Ascending aorta (tissue), 2 donors: ENCODE results near the gene RASD1. TPM values are rescaled to one million over a fixed set of nuclear protein-coding genes. Genes with fewer than 3 reads are reported as not detected.

ENCODE experiments used
- DNase-seq, 2 donors: peaks; one replicate each; pipeline ENCODE4 v3.0.0-alpha.2; 2019; ENCODE audit warnings: low spot score in 2 of 2
- H3K27ac ChIP-seq, 2 donors: fragments of 200-600 bp; sonication (generic); one replicate each; pipeline ENCODE4 v1.5.1; 2016 to 2017; ENCODE audit warnings: mild to moderate bottlenecking in 1 of 2
- H3K27me3 ChIP-seq: fragments of 200-600 bp; sonication (generic); one replicate; pipeline ENCODE4 v1.5.1; 2017
- H3K36me3 ChIP-seq, 2 donors: fragments of 200-600 bp; sonication (generic); one replicate each; pipeline ENCODE4 v1.5.1; 2016
- H3K4me1 ChIP-seq, 2 donors: fragments of 200-600 bp; sonication (generic); one replicate each; pipeline ENCODE4 v1.5.1; 2016 to 2017; ENCODE audit warnings: mild to moderate bottlenecking in 1 of 2
- H3K4me3 ChIP-seq, 2 donors: fragments of 200-600 bp; sonication (generic); one replicate each; pipeline ENCODE4 v1.5.1; 2016 to 2017; ENCODE audit warnings: mild to moderate bottlenecking in 1 of 2
- H3K9me3 ChIP-seq, 2 donors: fragments of 200-600 bp; sonication (generic); one replicate each; pipeline ENCODE4 v1.5.1; 2016
- intact Hi-C: fragments of 100-400 bp; cut with DNase I; formaldehyde crosslinking; loops from one replicate; pipeline ENCODE4 v1.15.1; 2023
- total RNA-seq: library from RNA; depleted of rRNA; stranded (reverse); fragments of >200 nt; gene quantifications from one replicate; pipeline ENCODE4 v1.1.0, GENCODE V29; 2016
- TF ChIP-seq, protein P1 (sequence below), 3 experiments: fragments of 200-600 bp in 2 of 3; fragments of 450-650 bp in 1 of 3; sonication (generic) in 2 of 3; IDR thresholded peaks; one replicate each; pipeline ENCODE4 v1.5.1; 2016 to 2019; ENCODE audit warnings: antibody characterized with exemption in 3 of 3, mild to moderate bottlenecking in 1 of 3, moderate library complexity in 1 of 3

Gene RASD1
- total RNA-seq, 1 donor from 2014 or later = 293 TPM

DNA sequence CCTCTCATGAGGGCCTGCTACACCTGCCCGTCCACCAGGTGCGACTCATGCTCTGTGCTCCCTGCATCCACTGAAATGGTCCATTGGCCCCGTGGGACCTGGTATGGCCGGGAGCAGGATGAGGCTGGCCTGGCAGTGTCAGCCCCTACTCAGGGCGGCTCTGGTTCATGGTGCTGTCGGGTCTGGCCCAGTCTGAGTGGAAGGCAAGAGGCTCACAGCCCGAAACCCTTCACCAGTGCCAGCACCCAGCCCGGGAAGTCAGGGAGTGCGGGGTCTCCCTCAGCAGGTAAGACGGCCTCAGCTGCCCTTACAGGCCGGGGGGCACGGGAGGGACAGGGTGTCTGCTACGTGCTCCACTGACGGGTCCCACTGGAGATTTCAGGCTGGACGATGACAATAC lies 40.5 kb upstream of the RASD1 start:
- TF ChIP-seq, protein P1, sequence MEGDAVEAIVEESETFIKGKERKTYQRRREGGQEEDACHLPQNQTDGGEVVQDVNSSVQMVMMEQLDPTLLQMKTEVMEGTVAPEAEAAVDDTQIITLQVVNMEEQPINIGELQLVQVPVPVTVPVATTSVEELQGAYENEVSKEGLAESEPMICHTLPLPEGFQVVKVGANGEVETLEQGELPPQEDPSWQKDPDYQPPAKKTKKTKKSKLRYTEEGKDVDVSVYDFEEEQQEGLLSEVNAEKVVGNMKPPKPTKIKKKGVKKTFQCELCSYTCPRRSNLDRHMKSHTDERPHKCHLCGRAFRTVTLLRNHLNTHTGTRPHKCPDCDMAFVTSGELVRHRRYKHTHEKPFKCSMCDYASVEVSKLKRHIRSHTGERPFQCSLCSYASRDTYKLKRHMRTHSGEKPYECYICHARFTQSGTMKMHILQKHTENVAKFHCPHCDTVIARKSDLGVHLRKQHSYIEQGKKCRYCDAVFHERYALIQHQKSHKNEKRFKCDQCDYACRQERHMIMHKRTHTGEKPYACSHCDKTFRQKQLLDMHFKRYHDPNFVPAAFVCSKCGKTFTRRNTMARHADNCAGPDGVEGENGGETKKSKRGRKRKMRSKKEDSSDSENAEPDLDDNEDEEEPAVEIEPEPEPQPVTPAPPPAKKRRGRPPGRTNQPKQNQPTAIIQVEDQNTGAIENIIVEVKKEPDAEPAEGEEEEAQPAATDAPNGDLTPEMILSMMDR (IDR thresholded peaks at IDR 0.05) = no peak
- Histone ChIP-seq H3K9me3 (no peaks in the 10 kb centered on the region), H3K27me3 (no peaks in the 10 kb centered on the region), H3K4me3 (no peak overlapping the region), H3K36me3 (no peaks in the 10 kb centered on the region), H3K4me1 (peaks cover 0 to 21% of the 10 kb centered on the region in 2 donors), H3K27ac (peak overlapping the region in 1 of 2 donors; percentile 14)
- no peak for DNase-seq
- intact Hi-C loops = loop anchor here (5.0 kb wide), 1 partner anchor 39 kb away; the partner anchor contains the start of gene RASD1

DNA sequence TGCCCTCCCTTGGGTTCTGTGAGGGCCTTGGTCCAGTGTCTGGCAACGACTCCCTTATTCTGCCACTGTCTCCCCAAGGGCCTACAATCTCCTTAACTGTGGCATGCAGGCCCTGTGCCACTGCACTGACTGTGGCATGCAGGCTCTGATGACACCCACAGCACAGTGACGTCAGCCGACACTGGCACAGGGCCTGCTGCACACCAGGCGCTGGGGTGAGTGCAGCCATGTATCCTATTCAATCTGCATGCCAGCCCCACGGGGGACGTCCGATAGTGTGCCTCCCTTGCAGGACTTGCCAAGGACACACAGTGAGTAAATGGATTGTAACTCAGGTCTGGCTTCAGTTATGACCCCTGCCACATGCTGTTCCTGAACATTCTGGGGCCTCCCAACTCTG lies 39.8 kb upstream of the RASD1 start:
- Histone ChIP-seq H3K36me3 (no peaks in the 10 kb centered on the region), H3K9me3 (no peaks in the 10 kb centered on the region), H3K27ac (no peak overlapping the region), H3K4me3 (no peak overlapping the region), H3K4me1 (peaks cover 0 to 21% of the 10 kb centered on the region in 2 donors), H3K27me3 (no peaks in the 10 kb centered on the region)
- peak in 1 of 2 donors; percentile 88 for DNase-seq
- TF ChIP-seq, protein P1 (IDR thresholded peaks at IDR 0.05) = no peak
- intact Hi-C loops = loop anchor here (5.0 kb wide), 1 partner anchor 39 kb away; the partner anchor contains the start of gene RASD1

DNA sequence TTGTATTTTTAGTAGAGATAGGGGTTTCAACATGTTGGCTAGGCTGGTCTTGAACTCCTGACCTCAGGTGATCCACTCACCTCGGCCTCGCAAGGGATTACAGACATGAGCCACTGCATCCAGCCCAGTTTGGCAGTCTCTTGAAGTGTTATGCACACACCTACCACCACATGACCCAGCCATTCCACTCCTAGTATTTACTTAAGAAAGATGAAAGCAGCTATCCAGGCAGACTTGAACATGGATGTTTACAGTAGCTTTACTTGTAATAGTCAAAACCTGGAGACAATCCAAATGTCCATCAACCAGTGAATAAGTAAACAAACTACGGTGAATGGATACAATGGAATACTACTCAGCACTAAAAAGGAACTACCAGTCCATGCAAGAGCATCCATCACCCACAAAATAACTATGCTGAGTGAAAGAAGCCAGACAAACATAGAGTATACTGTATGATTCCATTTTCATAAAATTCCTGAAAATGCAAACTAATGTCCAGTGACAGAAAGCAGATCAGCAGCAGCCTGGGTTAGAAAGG lies 37.8 kb upstream of the RASD1 start:
- intact Hi-C loops = no loop called here

DNA sequence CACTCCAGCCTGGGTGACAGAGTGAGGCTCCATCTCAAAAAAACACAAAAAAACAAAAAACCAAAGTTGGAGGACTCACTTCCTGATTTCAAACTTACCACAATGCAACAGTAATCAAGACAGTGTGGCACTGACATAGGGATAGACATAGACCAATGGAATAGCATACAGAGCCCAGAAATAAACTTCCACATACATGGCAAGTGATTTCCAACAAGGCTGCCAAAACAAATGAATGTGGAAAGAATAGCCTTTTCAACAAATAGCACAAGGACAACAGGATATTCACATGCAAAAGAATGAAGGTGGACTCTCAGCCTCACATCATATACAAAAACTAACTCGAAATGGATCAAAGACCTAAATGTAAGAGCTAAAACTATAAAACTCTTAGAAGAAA lies 36.8 kb upstream of the RASD1 start:
- DNase-seq = no peak
- intact Hi-C loops = no loop called here
- no peak overlapping the region for H3K27ac ChIP-seq

More for the DNA sequence above, 37.8 kb upstream of the RASD1 start:
- H3K27me3 ChIP-seq = no peaks in the 10 kb centered on the region
- TF ChIP-seq, protein P1 (IDR thresholded peaks at IDR 0.05) = no peak
- no peaks in the 10 kb centered on the region for H3K9me3 ChIP-seq
- peaks cover 0 to 16% of the 10 kb centered on the region in 2 donors for H3K4me1 ChIP-seq
- no peak overlapping the region for H3K4me3 ChIP-seq
- H3K36me3 ChIP-seq = no peaks in the 10 kb centered on the region
- no peak for DNase-seq
- H3K27ac ChIP-seq = no peak overlapping the region

DNA sequence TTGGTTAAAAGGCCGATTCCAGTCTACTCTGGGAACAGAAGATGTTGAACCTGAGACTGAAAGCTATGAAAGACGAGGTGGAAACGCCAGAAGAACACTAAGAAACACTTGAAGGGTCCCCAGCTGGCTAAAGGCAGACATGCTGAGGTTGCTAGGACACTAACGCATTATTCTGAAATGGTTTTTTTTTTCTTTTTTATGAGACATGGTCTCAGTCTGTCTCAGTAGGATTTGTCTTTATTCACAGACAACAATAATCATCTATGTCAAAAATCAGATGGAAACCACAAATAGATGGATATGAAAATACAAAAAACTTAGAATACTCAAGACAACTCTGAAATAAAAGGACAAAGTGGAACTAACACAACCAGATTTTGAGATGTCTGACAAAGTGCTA lies 35.0 kb upstream of the RASD1 start:
- no peak for DNase-seq
- TF ChIP-seq, protein P1 (IDR thresholded peaks at IDR 0.05) = no peak
- Histone ChIP-seq H3K36me3 (no peaks in the 10 kb centered on the region), H3K27me3 (no peaks in the 10 kb centered on the region), H3K27ac (no peak overlapping the region), H3K4me3 (no peak overlapping the region), H3K4me1 (peaks cover 0 to under 1% of the 10 kb centered on the region in 2 donors), H3K9me3 (no peaks in the 10 kb centered on the region)
- intact Hi-C loops = no loop called here

More for the DNA sequence above, 36.8 kb upstream of the RASD1 start:
- TF ChIP-seq, protein P1 (IDR thresholded peaks at IDR 0.05) = no peak
- Histone ChIP-seq H3K4me1 (peaks cover 0 to 7% of the 10 kb centered on the region in 2 donors), H3K36me3 (no peaks in the 10 kb centered on the region), H3K4me3 (no peak overlapping the region), H3K9me3 (no peaks in the 10 kb centered on the region), H3K27me3 (no peaks in the 10 kb centered on the region)
